Measurements from ENCODE around the gene TERT.

TERT gene

GRCh38 chr5:1324719-1325190 lies 29.9 kb upstream of the TERT start:
- CTCF ChIA-PET = no interaction called here
- DNase-seq (ENCODE audit: extremely low spot score) = no peak

DNA sequence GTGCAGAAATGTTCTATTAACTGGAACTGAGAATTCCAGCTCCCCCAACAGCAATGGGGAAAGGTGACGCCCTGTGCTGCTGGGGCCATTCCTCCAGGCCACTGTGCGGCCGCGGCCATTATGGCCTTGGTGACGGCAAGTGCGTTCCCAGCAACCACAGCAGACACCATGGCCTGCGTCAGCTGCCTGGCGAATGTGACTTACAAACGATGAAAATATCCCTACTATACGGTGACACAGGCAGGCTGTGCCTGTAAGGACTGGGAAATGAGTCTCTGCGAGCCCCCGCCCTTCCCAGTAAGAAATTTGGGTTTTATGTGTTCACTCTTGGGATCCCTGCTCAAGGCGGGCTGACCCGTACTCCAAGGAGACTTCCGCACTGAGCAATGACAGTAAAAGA lies 29.4 kb upstream of the TERT start:
- no peak for DNase-seq (ENCODE audit: extremely low spot score)
- CTCF ChIA-PET = interaction anchor here (0.7 kb wide), 1 partner anchor 11 kb away, joined by 3 read pairs; no protein-coding TSS in a partner anchor

More at GRCh38 chr5:1324719-1325190, 29.9 kb upstream of the TERT start:
- POLR2A ChIA-PET = no interaction called here
- TF ChIP-seq CTCF (IDR thresholded peaks at IDR 0.05; ENCODE audit: control extremely low read depth, extremely low read depth, low read depth, missing control alignments) = no peak

GRCh38 chr5:1323803-1324173 lies 28.9 kb upstream of the TERT start:
- CTCF ChIA-PET = interaction anchor here (0.7 kb wide), 1 partner anchor 11 kb away, joined by 3 read pairs; no protein-coding TSS in a partner anchor
- POLR2A ChIA-PET = no interaction called here
- TF ChIP-seq CTCF (IDR thresholded peaks at IDR 0.05; ENCODE audit: control extremely low read depth, extremely low read depth, low read depth, missing control alignments) = no peak
- no peak for DNase-seq (ENCODE audit: extremely low spot score)

More for the DNA sequence above, 29.4 kb upstream of the TERT start:
- no peak for TF ChIP-seq CTCF (IDR thresholded peaks at IDR 0.05; ENCODE audit: control extremely low read depth, extremely low read depth, low read depth, missing control alignments)
- POLR2A ChIA-PET = no interaction called here

DNA sequence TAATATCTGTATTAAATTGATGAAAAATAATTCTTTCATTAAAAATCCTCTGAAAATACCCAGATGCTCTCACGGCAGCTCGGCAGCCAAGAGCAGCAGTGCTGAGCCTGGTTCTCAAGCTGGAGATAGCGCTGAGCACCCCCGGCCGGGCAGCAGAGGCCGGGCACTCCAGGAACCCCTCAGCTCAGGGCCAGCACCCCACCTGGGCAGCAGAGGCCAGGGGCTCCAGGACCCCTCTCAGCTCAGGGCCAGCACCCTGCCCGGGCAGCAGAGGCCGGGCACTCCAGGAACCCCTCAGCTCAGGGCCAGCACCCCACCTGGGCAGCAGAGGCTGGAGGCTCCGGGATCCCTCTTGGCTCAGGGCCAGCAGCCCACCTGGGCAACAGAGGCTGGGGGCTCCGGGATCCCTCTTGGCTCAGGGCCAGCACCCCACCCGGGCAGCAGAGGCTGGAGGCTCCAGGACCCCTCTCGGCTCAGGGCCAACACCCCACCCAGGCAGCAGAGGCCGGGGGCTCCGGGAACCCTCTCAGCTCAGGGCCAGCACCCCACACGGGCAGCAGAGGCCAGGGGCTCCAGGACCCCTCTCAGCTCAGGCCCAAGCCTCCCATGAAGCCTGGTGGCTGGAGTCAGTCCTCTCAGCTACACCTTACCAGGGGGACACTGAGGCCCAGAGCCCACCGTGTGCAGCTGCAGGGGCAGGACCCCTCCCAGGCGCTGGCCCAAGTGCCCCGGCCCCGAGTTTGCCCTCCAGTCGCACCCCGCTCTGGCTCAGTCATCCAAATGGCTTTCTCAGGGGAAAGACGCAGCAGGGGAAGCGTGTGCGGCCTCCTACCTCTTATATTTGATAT lies 28.3 kb upstream of the TERT start:
- ChIA-PET CTCF (interaction anchor here (1.3 kb wide), 1 partner anchor 20 kb away, joined by 3 read pairs; no protein-coding TSS in a partner anchor), POLR2A (no interaction called here)
- TF ChIP-seq CTCF (IDR thresholded peaks at IDR 0.05; ENCODE audit: control extremely low read depth, extremely low read depth, low read depth, missing control alignments) = no peak
- no peak for DNase-seq (ENCODE audit: extremely low spot score)

GRCh38 chr5:1322036-1322900 lies 27.4 kb upstream of the TERT start:
- TF ChIP-seq CTCF (IDR thresholded peaks at IDR 0.05; ENCODE audit: control extremely low read depth, extremely low read depth, low read depth, missing control alignments) = no peak
- CTCF ChIA-PET = interaction anchor here (1.3 kb wide), 2 partner anchors 19 to 22 kb away, joined by 3 read pairs; partner anchors contain the start of gene CLPTM1L
- POLR2A ChIA-PET = no interaction called here
- no peak for DNase-seq (ENCODE audit: extremely low spot score)

DNA sequence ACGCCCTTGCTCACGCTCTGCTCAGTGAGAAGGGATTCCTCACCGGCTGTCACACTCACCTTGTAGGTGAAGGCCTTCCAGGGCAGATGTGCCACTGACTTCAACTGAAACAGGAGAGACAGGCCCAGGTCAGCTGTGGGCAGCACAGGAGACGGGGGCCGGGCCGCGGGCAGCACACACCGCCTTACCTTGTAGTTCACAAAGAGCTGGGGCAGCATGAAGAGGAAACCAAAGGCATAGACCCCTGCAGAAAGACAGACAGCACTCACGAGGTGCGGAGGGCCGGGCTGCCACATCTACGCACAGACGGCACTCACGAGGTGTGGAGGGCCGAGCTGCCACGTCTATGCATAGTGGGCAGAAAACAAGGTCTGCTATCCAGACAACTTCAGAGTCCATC lies 26.7 kb upstream of the TERT start:
- CTCF ChIA-PET = interaction anchor here (0.8 to 1.3 kb wide), 2 partner anchors 11 to 23 kb away, joined by 3 read pairs; partner anchors contain the start of gene CLPTM1L
- POLR2A ChIA-PET = no interaction called here
- no peak for DNase-seq (ENCODE audit: extremely low spot score)
- TF ChIP-seq CTCF (IDR thresholded peaks at IDR 0.05; ENCODE audit: control extremely low read depth, extremely low read depth, low read depth, missing control alignments) = no peak

Measured in GM10248 (cell line).